Parathyroid adenoma (tissue), 2 donors: ENCODE measurements around the gene HPN.
"Not testable (repeated sequence)": the region's sequence is repeated elsewhere in the genome, so short reads cannot be mapped to it uniquely, and the experiment has no call there.

Experiments used
- H2AFZ ChIP-seq: fragments of 300-600 bp; sonication (generic); one replicate; pipeline ENCODE4 v1.7.0; 2017; ENCODE audit warnings: antibody characterized with exemption, mild to moderate bottlenecking
- H3K27ac ChIP-seq: fragments of 300-600 bp; sonication (generic); one replicate; pipeline ENCODE4 v1.7.0; 2017
- H3K27me3 ChIP-seq: fragments of 300-600 bp; sonication (generic); one replicate; pipeline ENCODE4 v1.7.0; 2017; ENCODE audit warnings: low read length; ENCODE audit not compliant: control insufficient read depth, insufficient read depth
- H3K36me3 ChIP-seq: fragments of 300-600 bp; sonication (generic); one replicate; pipeline ENCODE4 v1.7.0; 2017; ENCODE audit warnings: low read length; ENCODE audit not compliant: control insufficient read depth, insufficient read depth
- H3K4me1 ChIP-seq: fragments of 300-600 bp; sonication (generic); one replicate; pipeline ENCODE4 v1.7.0; 2017; ENCODE audit warnings: control low read depth
- H3K4me2 ChIP-seq: fragments of 300-600 bp; sonication (generic); one replicate; pipeline ENCODE4 v1.7.0; 2017; ENCODE audit warnings: low read length
- H3K4me3 ChIP-seq: fragments of 300-600 bp; sonication (generic); one replicate; pipeline ENCODE4 v1.7.0; 2017; ENCODE audit warnings: low read depth, low read length
- H3K79me2 ChIP-seq: fragments of 300-600 bp; sonication (generic); one replicate; pipeline ENCODE4 v1.7.0; 2017; ENCODE audit warnings: control low read depth
- H3K9ac ChIP-seq: fragments of 300-600 bp; sonication (generic); one replicate; pipeline ENCODE4 v1.7.0; 2017; ENCODE audit warnings: mild to moderate bottlenecking
- H3K9me3 ChIP-seq: fragments of 300-600 bp; sonication (generic); one replicate; pipeline ENCODE4 v1.7.0; 2017; ENCODE audit warnings: low read length; ENCODE audit not compliant: control insufficient read depth
- CTCF ChIP-seq: fragments of 300-600 bp; sonication (generic); IDR thresholded peaks from one replicate; pipeline ENCODE4 v1.7.0; 2017; ENCODE audit warnings: antibody characterized with exemption, mild to moderate bottlenecking
- donor health status: primary hyperparathyroidism.

The HPN gene

GRCh38 chr19:35025969-35026368 is 15.6 kb upstream of the HPN start:
- Histone ChIP-seq H3K4me1 (peaks cover 6% of the 10 kb centered on the region), H3K27ac (no peak overlapping the region), H3K9ac (no peak overlapping the region), H2AFZ (no peak overlapping the region), H3K4me3 (no peak overlapping the region), H3K79me2 (no peaks in the 10 kb centered on the region), H3K27me3 (no peaks in the 10 kb centered on the region), H3K9me3 (no peaks in the 10 kb centered on the region), H3K4me2 (no peak overlapping the region), H3K36me3 (no peaks in the 10 kb centered on the region)
- TF ChIP-seq CTCF, result no peak

- H3K4me2 ChIP-seq, result no peak overlapping the region
- H3K4me1 ChIP-seq, result peaks cover 6% of the 10 kb centered on the region
- no peak overlapping the region for H3K4me3 ChIP-seq
- no peak overlapping the region for H3K9ac ChIP-seq
- no peak overlapping the region for H2AFZ ChIP-seq
- H3K9me3 ChIP-seq, result no peaks in the 10 kb centered on the region
- H3K79me2 ChIP-seq, result no peaks in the 10 kb centered on the region
- H3K27ac ChIP-seq, result no peak overlapping the region
- no peak for TF ChIP-seq CTCF
- H3K27me3 ChIP-seq, result no peaks in the 10 kb centered on the region
- no peaks in the 10 kb centered on the region for H3K36me3 ChIP-seq
Measured at GRCh38 chr19:35026418-35026817, 15.1 kb upstream of the HPN start.

- no peaks in the 10 kb centered on the region for H3K36me3 ChIP-seq
- no peak overlapping the region for H3K4me3 ChIP-seq
- H2AFZ ChIP-seq, result no peak overlapping the region
- H3K27me3 ChIP-seq, result no peaks in the 10 kb centered on the region
- H3K79me2 ChIP-seq, result peaks cover under 1% of the 10 kb centered on the region
- no peaks in the 10 kb centered on the region for H3K9me3 ChIP-seq
- H3K4me2 ChIP-seq, result no peak overlapping the region
- H3K9ac ChIP-seq, result no peak overlapping the region
- H3K27ac ChIP-seq, result no peak overlapping the region
- no peak for TF ChIP-seq CTCF
- H3K4me1 ChIP-seq, result peaks cover 6% of the 10 kb centered on the region
Measured at GRCh38 chr19:35027009-35027408, 14.5 kb upstream of the HPN start.

- Histone ChIP-seq H3K36me3 (no peaks in the 10 kb centered on the region), H3K27me3 (no peaks in the 10 kb centered on the region), H3K4me2 (no peak overlapping the region), H2AFZ (no peak overlapping the region), H3K9ac (no peak overlapping the region), H3K27ac (peak overlapping the region; percentile 4), H3K4me1 (peaks cover 9% of the 10 kb centered on the region), H3K4me3 (no peak overlapping the region), H3K79me2 (peaks cover 10% of the 10 kb centered on the region), H3K9me3 (no peaks in the 10 kb centered on the region)
- TF ChIP-seq CTCF, result no peak
Measured at GRCh38 chr19:35027851-35028599, 13.5 kb upstream of the HPN start.

GRCh38 chr19:35028600-35028885 is 13.0 kb upstream of the HPN start:
- not testable (repeated sequence) for H2AFZ ChIP-seq, H3K4me3 ChIP-seq, H3K27me3 ChIP-seq, H3K9ac ChIP-seq, H3K27ac ChIP-seq, H3K4me1 ChIP-seq, H3K9me3 ChIP-seq, H3K4me2 ChIP-seq, H3K36me3 ChIP-seq
- H3K79me2 ChIP-seq, result peaks cover 13% of the 10 kb centered on the region

- H3K27ac ChIP-seq, H3K27me3 ChIP-seq, H3K4me2 ChIP-seq, H3K4me1 ChIP-seq, H3K36me3 ChIP-seq, H3K4me3 ChIP-seq, H3K9ac ChIP-seq, H3K9me3 ChIP-seq, H2AFZ ChIP-seq: not testable (repeated sequence)
- H3K79me2 ChIP-seq, result peaks cover 13% of the 10 kb centered on the region
Measured at GRCh38 chr19:35029275-35029736, 12.2 kb upstream of the HPN start.
